ENCODE measurements around the gene ABCB1.

GRCh38 chr7:87475359-87476178 lies 125.1 kb downstream of the ABCB1 start, which contains the start of gene ABCB4:
- no peak for TF ChIP-seq ZKSCAN5 (CRISPR knock-in tag; IDR thresholded peaks at IDR 0.05)
- TF ChIP-seq ARNT2 (CRISPR knock-in tag; IDR thresholded peaks at IDR 0.05; ENCODE audit: low read depth), result no peak
